K562 (cell line): ENCODE results near the gene ANKRD31. TPM values are rescaled to one million over a fixed set of nuclear protein-coding genes. Genes with fewer than 3 reads are reported as not detected.

ENCODE experiments used
- ATAC-seq: fragments of 200-7000 bp; cut with Tn5 transposase; 3 replicates; pipeline ENCODE4 v1.9.1; 2020; ENCODE audit warnings: moderate library complexity
- BruUV-seq: library from RNA; stranded (reverse); fragments of 400-500 nt; replicated peaks from 2 replicates; lab custom pipeline; 2021; lab: Mats Ljungman, UMichigan
- CTCF ChIA-PET: fragments of 300-600 bp; formaldehyde crosslinking; extraction: SDS; loops from one replicate; lab custom pipeline; 2021; ENCODE audit warnings: low intra/inter-chr PET ratio; lab: Yijun Ruan, JAX
- POLR2A ChIA-PET: fragments of 300-600, 350-650 bp; sonication (Branson Sonifier 250); formaldehyde crosslinking; extraction: SDS; loops from one replicate; lab custom pipeline; 2021; ENCODE audit warnings: antibody characterized with exemption, inconsistent platforms; lab: Yijun Ruan, JAX
- DNase-seq, 4 experiments: peaks; one replicate each; pipeline versions ENCODE4 v3.0.0 to v3.0.0-alpha.2; 2011 to 2018; ENCODE audit warnings: low spot score in 3 of 4, mixed read lengths in 3 of 4; ENCODE audit errors: extremely low read depth in 1 of 4
- FAIRE-seq: peaks from 2 replicates; lab custom pipeline; 2011; peaks lifted over from hg19 to GRCh38; lab: Jason Lieb, UNC
- H2AFZ ChIP-seq: 2 replicates; pipeline ENCODE4 v1.6.0; 2011; ENCODE audit warnings: low read depth, low read length, control low read depth, inconsistent platforms
- H3K27ac ChIP-seq: fragments of 200-600 bp; 3 replicates; pipeline ENCODE4 v1.8.0; 2011; ENCODE audit warnings: low read depth, mild to moderate bottlenecking, control low read depth, inconsistent platforms, low read length, moderate library complexity, mixed read lengths; ENCODE audit errors: extremely low read depth
- H3K27me3 ChIP-seq, 2 experiments: fragments of 300-600 bp in 1 of 2; 2 replicates in 1 of 2; 3 replicates in 1 of 2; pipeline versions ENCODE4 v1.6.0 to v1.8.0; 2011; ENCODE audit warnings: inconsistent platforms in 2 of 2, low read length in 2 of 2, mild to moderate bottlenecking in 1 of 2, mixed read lengths in 1 of 2, moderate library complexity in 1 of 2; ENCODE audit not compliant: control insufficient read depth in 2 of 2, insufficient read depth in 2 of 2
- H3K36me3 ChIP-seq: fragments of 300-600 bp; 3 replicates; pipeline ENCODE4 v1.8.0; 2011; ENCODE audit warnings: mild to moderate bottlenecking, low read length, inconsistent platforms; ENCODE audit not compliant: control insufficient read depth, insufficient read depth
- H3K4me1 ChIP-seq, 2 experiments: fragments of 200-600 bp in 1 of 2; replicated peaks in 1 of 2; 2 replicates in 1 of 2; 3 replicates in 1 of 2; pipeline versions ENCODE4 v1.5.1 to v1.8.0; 2011; ENCODE audit warnings: inconsistent platforms in 2 of 2, low read length in 2 of 2, mild to moderate bottlenecking in 1 of 2, mixed read lengths in 1 of 2, moderate library complexity in 1 of 2; ENCODE audit not compliant: control insufficient read depth in 2 of 2, insufficient read depth in 2 of 2
- H3K4me2 ChIP-seq: 2 replicates; pipeline ENCODE4 v1.6.1; 2011; ENCODE audit warnings: low read length, control low read depth, inconsistent platforms, mixed read lengths; ENCODE audit not compliant: insufficient read depth
- H3K4me3 ChIP-seq: fragments of 200-600 bp; sonication (generic), shearing (Covaris generic); 2 replicates; pipeline ENCODE4 v1.5.1; 2016; ENCODE audit warnings: control low read depth, inconsistent platforms
- H3K79me2 ChIP-seq: fragments of 200-600 bp; 3 replicates; pipeline ENCODE4 v1.8.0; 2011; ENCODE audit warnings: low read length, inconsistent platforms; ENCODE audit not compliant: control insufficient read depth, insufficient read depth
- H3K9ac ChIP-seq, 2 experiments: 2 replicates each; pipeline versions ENCODE4 v1.6.0 to v1.6.1; 2011; ENCODE audit warnings: low read depth in 2 of 2, low read length in 2 of 2, control low read depth in 1 of 2, inconsistent platforms in 1 of 2, mild to moderate bottlenecking in 1 of 2, mixed read lengths in 1 of 2; ENCODE audit not compliant: insufficient read depth in 1 of 2
- H3K9me1 ChIP-seq: one replicate; pipeline ENCODE4 v1.6.0; 2011; ENCODE audit warnings: inconsistent platforms, mild to moderate bottlenecking, low read length, moderate library complexity; ENCODE audit not compliant: control insufficient read depth, insufficient read depth
- H3K9me3 ChIP-seq: replicated peaks from 2 replicates; pipeline ENCODE4 v1.5.1; 2011; ENCODE audit warnings: low read depth, low read length, inconsistent platforms; ENCODE audit not compliant: control insufficient read depth, insufficient read depth
- H4K20me1 ChIP-seq: replicated peaks from 2 replicates; pipeline ENCODE4 v1.6.1; 2011; ENCODE audit warnings: low read length, inconsistent platforms, mixed read lengths; ENCODE audit not compliant: control insufficient read depth, insufficient read depth
- DPF2 ChIP-seq: fragments of 450-650 bp; IDR thresholded peaks from 2 replicates; pipeline ENCODE4 v1.6.1; 2016
- PRMT5 ChIP-seq: sonication (generic); formaldehyde crosslinking; IDR thresholded peaks from 2 replicates; pipeline ENCODE4 v1.5.0; 2020; ENCODE audit warnings: missing genetic modification reagents
- RBBP5 ChIP-seq: fragments of 200-600 bp; sonication (generic); IDR thresholded peaks from 2 replicates; pipeline ENCODE4 v1.6.1; 2012; ENCODE audit warnings: borderline replicate concordance, mild to moderate bottlenecking, low read length, control low read depth, inconsistent platforms; ENCODE audit not compliant: insufficient read depth, poor library complexity, severe bottlenecking
- SLC30A9 ChIP-seq: fragments of 250-450 bp; sonication (Bioruptor Pico); IDR thresholded peaks from 2 replicates; pipeline ENCODE4 v1.8.0; 2022; ENCODE audit warnings: mild to moderate bottlenecking, moderate library complexity
- TFAP4 ChIP-seq: sonication (generic); formaldehyde crosslinking; IDR thresholded peaks from 2 replicates; pipeline ENCODE4 v1.8.0; 2022; ENCODE audit warnings: missing genetic modification reagents, mild to moderate bottlenecking, moderate library complexity, borderline replicate concordance
- WGBS: fragments of 100-300 bp; shearing (Covaris generic); methylation state at CpG from one replicate; pipeline ENCODE4 v1.1.6; 2016; ENCODE audit warnings: low coverage, mixed read lengths; ENCODE audit not compliant: insufficient coverage; ENCODE audit errors: missing lambda C conversion rate; 5-methylcytosine and 5-hydroxymethylcytosine counted together
- in situ Hi-C: fragments of 300-500 bp; cut with MboI; formaldehyde crosslinking; loops from 4 replicates; pipeline ENCODE4 v1.15.0; 2018; ENCODE audit warnings: inconsistent platforms, mixed read lengths
- intact Hi-C: fragments of 100-400 bp; cut with micrococcal nuclease; formaldehyde crosslinking; loops from 2 replicates; pipeline ENCODE4 v1.14.2; 2022
- polyA plus RNA-seq, 8 experiments: library from polyadenylated mRNA; depleted of rRNA in 4 of 8; stranded (reverse) in 5 of 8; unstranded in 3 of 8; fragments of >200 nt; fragmentation: Nextera tagmentation in 2 of 8; fragmentation: Illumina TruSeq in 1 of 8; extraction: Ambion mirVana in 2 of 8; extraction: Trizol in 1 of 8; gene quantifications; 2 replicates each; pipeline versions ENCODE4 v1.2.1 to v1.2.3, GENCODE V29; 2011 to 2014; ENCODE audit warnings: inconsistent platforms in 1 of 8, missing spikeins in 1 of 8
- total RNA-seq, 7 experiments: library from RNA; depleted of rRNA in 6 of 7; stranded (reverse); fragments of >200 nt in 6 of 7; fragmentation: Illumina TruSeq in 2 of 7; extraction: Trizol in 2 of 7; gene quantifications; 2 replicates each; pipeline versions ENCODE4 v1.2.1 to v1.2.3, GENCODE V29; 2011 to 2021; ENCODE audit warnings: low replicate concordance in 1 of 7
- TF ChIP-seq, protein P1 (sequence below): sonication (generic); formaldehyde crosslinking; IDR thresholded peaks from 2 replicates; pipeline ENCODE4 v1.8.1; 2023; ENCODE audit warnings: mild to moderate bottlenecking, missing genetic modification reagents

Gene ANKRD31
- total and polyA plus RNA-seq, 9 of the 15 experiments (the other 6 are each of a cell fraction or from before 2014, with no cell fraction given): under 0.01 to 0.11 (median 0.05) TPM; not detected in 1

GRCh38 chr5:75168026-75168735 lies 68.5 kb downstream of the ANKRD31 start:
- Histone ChIP-seq H3K4me3 (no peak overlapping the region), H4K20me1 (no peaks in the 10 kb centered on the region), H3K4me2 (no peak overlapping the region), H3K79me2 (no peaks in the 10 kb centered on the region), H3K9me1 (no peaks in the 10 kb centered on the region), H3K27ac (no peak overlapping the region), H3K27me3 (no peaks in the 10 kb centered on the region), H3K9me3 (no peaks in the 10 kb centered on the region), H3K36me3 (no peaks in the 10 kb centered on the region), H3K4me1 (no peaks in the 10 kb centered on the region), H3K9ac (no peak overlapping the region), H2AFZ (no peak overlapping the region)
- no peak for TF ChIP-seq SLC30A9
- TF ChIP-seq, protein P1, sequence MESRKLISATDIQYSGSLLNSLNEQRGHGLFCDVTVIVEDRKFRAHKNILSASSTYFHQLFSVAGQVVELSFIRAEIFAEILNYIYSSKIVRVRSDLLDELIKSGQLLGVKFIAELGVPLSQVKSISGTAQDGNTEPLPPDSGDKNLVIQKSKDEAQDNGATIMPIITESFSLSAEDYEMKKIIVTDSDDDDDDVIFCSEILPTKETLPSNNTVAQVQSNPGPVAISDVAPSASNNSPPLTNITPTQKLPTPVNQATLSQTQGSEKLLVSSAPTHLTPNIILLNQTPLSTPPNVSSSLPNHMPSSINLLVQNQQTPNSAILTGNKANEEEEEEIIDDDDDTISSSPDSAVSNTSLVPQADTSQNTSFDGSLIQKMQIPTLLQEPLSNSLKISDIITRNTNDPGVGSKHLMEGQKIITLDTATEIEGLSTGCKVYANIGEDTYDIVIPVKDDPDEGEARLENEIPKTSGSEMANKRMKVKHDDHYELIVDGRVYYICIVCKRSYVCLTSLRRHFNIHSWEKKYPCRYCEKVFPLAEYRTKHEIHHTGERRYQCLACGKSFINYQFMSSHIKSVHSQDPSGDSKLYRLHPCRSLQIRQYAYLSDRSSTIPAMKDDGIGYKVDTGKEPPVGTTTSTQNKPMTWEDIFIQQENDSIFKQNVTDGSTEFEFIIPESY (CRISPR knock-in tag): no peak
- no peak for TF ChIP-seq DPF2
- no peak for TF ChIP-seq TFAP4 (CRISPR knock-in tag)
- no peak for TF ChIP-seq PRMT5
- TF ChIP-seq RBBP5: no peak
- 6% methylated on average over 2 of the region's 2 CpGs for WGBS
- no peak for FAIRE-seq
- in situ Hi-C loops (no loop called here), intact Hi-C loops (no loop called here)
- ChIA-PET CTCF (no interaction called here), POLR2A (interaction anchor here (0.6 kb wide), 1 partner anchor 563 kb away, joined by 4 read pairs; no protein-coding TSS in a partner anchor)
- ATAC-seq: no peak
- DNase-seq: no peak
- BruUV-seq: no TSS peak
